GM19193 (cell line): ENCODE data around the gene FAM163B.

Experiments
- POLR2A ChIP-seq: IDR thresholded peaks from 4 replicates; pipeline ENCODE4 v1.6.1; 2011; ENCODE audit not compliant: insufficient read depth, insufficient read length; ENCODE audit errors: extremely low read depth

Gene FAM163B

DNA sequence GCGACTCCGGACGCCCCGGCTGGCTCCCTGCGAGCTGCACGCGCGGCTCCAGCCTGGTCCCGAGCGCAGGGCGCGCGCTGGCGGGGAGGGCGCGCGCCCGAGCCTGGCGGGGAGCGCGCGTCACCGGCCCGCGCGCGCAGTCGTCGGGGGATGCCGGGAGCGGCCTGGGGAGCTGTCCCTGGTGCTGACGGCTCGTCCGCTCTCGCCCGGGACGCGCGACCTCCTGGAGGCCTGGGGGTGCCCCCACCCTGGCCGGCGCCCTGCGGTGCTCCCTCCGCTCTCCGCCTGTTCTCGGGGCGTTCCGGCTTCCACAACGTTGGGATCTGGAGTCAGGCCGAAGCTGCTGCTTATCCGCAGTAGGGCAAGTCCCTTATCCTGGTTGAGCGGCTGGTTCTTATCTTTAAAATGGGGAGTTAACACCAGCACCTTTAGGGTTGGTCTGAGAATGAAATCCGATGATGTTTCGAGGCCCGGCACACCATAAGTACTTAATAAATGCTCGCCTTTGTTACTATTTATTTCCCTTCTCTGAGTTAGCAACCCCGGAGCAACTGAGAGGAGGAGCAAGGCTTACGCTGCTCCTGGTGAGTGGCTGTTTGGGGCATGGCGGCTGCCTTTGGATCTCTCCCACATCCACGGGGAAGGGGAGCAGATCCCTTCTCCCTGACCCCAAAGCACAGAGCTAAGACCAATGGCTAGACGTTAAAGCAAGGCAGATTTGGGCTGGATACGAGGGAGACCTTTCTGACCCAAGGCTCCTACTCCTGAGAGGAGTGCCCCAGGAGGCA lies at the start of gene FAM163B:
Gene FAM163B (minus strand): TSS at position 79 of the 788 bp plus-strand sequence. CDS start 29,166 bp downstream, outside the sequence.
- TF ChIP-seq POLR2A = no peak

DNA sequence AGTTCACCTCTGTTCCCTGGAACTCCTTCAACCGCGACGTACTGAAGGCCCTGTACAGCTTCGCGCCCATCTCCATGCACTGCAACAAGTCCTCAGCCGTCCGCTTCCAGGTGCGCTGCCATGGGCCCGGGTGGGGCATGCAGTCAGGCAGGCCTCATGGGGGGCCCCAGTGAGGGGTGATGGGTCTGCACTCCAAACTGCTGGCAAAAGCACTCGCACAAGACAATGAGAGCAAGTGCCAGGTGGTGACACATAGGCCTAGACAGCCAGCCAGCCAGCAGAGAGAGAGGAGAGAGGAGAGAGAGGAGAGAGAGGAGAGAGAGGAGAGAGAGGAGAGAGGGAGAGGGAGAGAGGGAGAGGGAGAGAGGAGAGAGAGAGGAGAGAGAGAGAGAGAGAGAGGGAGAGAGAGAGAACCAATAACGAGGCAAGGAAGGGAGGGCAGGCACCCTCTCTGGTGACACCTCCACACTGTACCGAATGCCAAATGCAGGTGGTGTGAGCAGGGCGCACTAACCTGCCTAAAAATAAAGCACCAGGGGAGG lies 48.0 kb upstream of the FAM163B start:
- TF ChIP-seq POLR2A = no peak

DNA sequence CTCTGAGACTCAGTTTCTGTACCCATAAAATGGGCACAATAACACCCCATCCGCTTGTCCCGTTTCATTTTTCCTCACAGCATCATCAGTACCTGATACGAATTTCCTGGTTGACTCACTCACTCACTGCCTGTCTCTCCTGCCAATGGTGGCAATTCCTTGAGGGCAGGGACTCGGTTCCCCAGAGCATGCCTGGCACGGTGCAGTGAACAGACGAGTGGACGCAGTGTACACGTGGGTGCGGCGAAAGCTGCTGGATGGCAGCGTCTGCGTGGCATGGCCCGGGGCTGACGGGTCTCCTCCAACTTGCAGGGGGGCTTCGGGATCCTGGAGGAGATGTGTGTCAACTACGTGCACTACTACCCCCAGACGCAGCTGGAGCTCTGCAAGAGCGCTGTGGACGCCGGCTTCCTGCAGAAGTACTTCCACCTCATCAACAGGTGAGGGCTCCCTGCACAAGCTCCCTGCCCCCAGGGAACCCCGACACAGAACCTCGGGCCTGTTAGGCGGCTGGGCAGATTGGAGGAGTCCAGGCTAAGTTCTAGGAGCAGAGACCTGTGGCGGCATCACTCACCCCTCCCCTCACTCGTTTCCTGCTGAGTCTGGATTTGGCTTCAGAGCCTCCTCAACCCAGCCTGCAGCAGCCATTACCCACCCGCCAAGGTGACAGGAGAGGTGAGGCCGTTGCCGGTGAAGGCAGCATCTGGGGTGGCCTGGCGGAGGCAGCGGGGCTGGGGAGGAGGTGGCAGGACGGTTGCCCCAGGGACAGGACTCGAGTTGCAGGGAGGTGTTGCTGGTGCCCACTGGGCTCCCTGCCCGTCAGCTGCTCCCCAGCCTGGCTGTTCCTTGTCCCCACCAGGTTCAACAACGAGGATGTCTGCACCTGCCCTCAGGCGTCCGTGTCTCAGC lies 47.3 kb upstream of the FAM163B start:
- TF ChIP-seq POLR2A = no peak

DNA sequence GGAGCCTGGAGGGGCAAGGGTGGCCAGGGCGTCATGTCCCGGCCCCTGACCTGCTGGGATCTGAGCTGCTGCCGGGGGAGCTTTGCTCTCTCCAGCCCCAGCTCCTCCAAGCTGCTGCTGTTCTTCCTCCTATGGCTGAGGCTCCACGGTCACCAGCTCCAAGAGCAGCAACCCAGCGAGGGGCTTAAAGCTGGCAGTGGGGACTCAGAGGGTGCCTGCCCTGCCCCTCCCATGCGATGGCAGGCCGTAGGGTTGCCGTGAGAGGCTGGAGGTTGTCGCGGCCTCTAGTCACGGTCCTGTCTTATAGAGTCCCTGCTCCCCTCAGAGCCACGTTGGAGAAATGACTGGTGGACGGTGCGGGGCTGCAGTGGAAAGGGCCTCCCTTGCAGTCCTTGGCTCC lies 46.5 kb upstream of the FAM163B start:
- no peak for TF ChIP-seq POLR2A

DNA sequence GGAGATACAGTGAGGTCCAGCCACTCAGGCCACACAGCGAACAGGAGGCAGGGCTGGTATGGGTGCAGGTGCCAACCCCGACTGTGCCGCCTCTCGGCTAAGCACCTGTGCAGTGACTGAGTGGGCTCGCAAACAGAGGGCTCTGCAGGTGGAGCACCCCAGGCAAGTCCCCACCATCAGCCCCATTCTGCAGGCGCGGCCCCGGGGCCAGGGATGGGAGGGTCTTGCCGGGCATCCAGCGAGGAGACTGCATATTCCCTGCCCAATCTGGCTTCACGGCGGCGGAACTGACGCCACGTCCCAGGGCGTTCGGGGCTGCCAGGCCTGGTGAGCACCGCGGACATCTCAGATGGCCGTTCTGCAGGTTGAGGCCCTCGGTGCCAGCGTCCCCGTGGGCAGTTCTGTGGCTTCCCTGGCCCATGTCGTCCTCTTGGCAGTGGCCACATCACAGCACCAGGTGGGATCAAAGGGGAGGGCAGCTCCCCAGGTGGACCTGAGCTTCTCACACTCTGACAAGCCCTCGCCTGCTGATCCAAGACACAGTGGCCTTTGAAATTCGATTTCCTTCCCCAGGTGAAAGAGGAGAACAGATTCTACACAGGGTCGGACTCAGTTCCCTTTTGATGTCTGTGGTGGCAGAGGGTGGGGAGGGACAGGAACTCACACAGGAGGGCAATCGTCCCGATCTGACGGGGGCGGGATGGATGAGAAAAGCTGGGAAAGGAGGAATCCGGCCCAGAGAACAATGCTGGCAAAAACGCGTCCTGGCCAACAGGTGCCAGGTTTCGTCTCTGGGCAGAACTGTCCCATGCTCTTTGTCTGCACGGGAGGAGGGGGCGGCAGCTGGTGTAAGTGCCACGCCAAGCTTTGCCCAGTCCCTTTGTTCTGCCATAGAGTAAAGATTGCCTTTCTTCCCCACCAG lies 45.8 kb upstream of the FAM163B start:
- TF ChIP-seq POLR2A = no peak

DNA sequence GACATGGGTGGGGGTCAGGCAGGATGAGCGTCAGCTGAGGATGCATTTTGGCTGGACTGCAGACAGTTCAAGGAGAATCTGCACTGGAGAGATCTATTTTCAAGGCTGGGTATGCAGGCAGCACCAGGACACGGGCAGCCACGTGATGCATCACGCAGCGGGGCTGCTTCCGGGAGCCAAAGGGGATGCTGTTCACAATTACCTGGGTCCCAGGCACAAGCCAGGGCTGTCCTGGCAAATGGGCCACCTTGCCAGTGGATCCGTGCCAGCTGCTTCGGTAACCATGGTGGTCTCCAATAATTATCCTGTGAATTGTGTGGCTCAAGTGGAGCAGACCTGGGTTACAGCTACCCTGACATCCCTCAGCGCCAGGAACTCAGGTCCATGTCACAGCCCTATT lies 44.4 kb upstream of the FAM163B start:
- TF ChIP-seq POLR2A = no peak

DNA sequence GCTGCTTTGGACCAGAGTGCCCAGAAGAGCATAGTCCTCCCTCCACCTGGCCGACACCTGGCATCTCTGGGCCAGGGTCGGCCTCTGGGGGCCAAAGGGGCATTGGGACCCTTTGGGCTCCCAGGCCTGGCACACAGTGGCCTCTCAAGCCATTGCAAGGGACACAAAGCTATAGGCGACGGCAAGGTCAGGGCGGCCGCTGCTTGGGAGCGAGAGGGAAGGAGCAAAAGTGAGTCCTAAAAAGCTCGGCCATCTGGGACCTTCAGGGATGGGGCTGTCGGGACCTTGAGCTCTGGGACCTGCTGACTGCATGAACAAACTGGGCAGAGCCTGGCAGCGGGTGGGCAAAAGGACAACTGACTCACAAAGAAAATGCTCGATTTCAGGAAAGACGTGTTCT lies 40.8 kb upstream of the FAM163B start:
- no peak for TF ChIP-seq POLR2A

DNA sequence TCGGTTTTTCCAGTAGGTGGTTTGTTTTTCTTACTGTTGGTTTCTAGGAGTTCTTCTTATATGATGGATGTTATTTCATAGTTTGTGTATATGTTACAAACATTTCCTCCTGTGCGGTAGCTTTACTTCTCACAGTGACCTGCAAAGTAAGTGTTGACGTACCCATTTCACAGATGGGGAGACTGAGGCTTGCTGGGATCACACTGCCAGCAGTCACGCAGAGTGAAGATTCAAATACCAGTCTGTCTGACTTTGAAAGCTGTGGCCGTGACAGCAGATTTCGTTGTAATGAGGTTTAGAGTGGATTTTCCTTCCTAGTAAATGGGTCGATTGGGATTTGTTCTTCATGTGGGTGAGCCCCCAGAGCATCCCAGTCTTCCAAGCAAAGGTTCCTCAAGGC lies 40.0 kb upstream of the FAM163B start:
- TF ChIP-seq POLR2A = no peak

DNA sequence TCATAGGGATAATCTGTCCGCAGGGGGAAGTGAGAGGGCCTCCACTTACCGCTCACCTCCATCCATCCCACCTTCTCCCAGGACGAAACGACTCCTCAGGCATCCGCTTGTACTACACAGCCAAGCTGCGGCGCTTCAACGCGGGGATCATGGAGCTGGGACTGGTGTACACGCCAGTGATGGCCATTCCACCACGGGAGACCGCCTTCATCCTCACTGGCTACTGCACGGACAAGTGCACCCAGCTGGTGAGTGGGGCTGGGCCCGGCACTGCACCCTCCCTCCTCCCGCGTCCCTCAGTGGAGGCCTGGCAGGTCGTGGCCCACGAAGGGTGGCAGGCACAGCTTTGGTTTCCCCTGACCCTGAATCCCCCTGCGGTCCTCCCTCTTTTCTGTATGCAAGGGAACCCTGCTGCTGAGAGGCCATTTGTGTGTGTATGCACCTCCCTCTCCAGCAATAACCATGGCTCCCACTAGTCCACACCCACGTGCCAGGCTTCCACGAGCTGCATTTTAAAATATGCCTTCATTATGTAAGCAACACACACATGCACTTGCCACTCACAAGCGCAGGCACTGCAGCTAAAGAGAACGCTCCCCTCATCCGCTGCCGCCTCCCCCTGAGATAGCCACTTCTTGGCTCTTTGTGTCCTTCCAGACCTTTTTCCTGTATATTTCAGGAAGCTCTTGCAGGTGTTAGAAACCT lies 38.7 kb upstream of the FAM163B start:
- TF ChIP-seq POLR2A = no peak

DNA sequence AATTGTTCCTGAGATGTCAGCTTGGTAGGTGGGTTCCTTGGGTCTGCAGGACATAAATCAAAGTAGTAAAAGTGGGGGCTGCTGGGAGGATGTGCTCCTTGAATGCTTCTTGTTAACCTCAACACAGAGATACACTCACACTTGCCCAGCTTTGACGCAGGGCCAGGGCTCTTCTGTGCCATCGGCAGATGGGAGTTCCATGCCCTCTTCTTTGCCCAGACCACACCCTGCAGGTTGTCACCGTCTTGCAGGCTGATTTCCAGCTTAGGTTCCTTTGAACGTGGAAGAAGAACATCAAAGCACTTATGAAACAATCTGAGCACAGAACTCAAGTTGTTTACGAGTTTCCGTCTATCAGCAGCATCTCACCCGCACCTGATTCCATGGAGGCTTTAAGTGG lies 38.0 kb upstream of the FAM163B start:
- no peak for TF ChIP-seq POLR2A

DNA sequence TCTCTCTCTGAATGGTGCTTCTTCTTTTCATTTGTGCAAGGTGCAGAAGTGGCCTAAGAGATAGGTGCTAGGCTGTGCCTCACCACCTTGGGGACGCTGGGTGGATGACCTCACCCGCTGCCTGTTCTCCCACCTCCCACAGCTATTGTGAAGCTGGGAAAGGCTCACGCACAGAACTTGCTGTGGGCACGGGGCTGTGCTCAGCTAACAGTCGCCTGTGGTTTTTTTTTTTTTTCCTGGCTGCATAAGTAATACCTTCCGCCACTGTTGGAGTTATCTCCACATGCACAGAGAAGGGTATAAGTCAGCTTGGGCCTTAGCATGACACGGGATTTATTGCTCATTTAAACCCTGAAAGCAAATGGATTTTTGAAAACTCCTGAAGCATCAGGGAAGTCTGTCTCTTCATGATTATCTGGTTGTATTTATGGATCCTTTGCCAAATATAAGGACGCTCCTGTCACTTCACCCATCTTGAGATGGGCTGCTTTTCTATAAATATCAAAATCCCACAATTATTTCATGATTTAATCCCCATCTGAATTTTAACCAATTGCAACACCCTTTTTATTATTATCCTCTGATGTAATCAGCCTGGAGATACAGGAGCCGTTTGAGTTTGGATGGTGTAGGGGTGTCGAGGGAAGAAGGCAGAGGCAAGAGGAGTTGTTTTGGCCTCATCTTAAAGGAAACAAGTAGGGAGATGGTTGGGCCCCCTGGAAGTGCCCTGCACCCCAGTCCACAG lies 36.0 kb upstream of the FAM163B start:
- no peak for TF ChIP-seq POLR2A

DNA sequence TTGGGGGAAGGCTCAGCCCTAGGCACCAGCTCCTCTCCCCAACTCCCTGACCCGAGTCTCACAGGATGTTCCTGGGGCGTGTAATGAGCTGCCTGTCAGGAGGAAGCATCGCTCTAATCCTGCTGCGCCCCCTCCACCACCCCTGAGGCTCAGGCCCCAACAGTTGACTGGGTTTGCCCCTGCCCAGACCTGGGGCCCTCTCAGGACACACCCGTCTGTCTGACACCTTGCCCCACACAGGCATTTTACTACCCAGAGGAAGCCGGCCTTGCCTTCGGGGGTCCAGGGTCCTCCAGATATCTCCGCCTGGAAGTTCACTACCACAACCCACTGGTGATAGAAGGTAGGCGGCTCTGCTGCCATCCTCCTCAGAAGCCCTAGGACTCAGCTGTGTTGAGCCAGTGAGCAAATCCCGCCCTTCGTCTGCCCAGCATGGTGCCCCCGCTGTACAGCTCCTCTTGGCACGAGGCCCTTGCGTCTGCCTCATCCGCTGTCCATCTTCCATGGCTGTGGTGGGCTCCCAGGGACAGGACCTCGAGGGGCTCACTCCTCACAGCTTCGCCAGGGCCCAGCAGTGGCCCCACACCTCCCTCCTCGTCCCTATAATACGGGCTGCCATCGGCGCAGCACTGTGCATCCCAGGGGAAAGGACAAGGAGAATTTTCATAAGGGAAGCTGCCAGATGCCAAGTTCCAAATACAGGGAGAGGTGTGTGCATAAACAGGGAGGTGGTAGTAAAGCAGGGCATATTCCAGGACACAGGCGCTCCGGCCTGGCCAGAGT lies 35.0 kb upstream of the FAM163B start:
- no peak for TF ChIP-seq POLR2A
